WI38 (cell line): ENCODE results near the gene MAGEB10.

Source experiments
- H3K4me3 ChIP-seq: 2 replicates; pipeline ENCODE4 v1.5.1; 2011; ENCODE audit warnings: low read depth, mild to moderate bottlenecking, control low read depth, low read length
- TF ChIP-seq, protein P1 (sequence below): IDR thresholded peaks from 2 replicates; pipeline ENCODE4 v1.5.1; 2012; ENCODE audit warnings: low read depth, mild to moderate bottlenecking, control low read depth, low read length

The MAGEB10 gene

DNA sequence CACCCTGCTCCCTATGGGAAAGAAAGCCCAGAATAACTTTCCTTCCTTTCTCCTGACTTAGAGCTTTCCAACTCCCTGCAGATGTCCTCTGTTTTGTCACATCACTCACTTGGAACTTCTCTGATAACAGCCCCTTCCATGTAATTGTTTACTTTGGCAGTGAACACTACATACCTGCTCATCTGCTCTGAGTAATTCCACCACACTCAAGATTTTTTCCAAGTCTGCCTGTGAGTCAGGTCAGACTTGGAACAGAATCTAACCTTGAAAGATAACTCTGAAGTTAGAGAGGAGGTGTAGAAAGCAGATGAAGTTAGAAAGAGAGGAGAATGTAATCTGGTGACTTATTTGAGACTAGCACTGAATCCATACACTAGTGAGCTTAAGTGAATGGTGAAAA is 7.4 kb downstream of the MAGEB10 start:
- TF ChIP-seq, protein P1, sequence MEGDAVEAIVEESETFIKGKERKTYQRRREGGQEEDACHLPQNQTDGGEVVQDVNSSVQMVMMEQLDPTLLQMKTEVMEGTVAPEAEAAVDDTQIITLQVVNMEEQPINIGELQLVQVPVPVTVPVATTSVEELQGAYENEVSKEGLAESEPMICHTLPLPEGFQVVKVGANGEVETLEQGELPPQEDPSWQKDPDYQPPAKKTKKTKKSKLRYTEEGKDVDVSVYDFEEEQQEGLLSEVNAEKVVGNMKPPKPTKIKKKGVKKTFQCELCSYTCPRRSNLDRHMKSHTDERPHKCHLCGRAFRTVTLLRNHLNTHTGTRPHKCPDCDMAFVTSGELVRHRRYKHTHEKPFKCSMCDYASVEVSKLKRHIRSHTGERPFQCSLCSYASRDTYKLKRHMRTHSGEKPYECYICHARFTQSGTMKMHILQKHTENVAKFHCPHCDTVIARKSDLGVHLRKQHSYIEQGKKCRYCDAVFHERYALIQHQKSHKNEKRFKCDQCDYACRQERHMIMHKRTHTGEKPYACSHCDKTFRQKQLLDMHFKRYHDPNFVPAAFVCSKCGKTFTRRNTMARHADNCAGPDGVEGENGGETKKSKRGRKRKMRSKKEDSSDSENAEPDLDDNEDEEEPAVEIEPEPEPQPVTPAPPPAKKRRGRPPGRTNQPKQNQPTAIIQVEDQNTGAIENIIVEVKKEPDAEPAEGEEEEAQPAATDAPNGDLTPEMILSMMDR: no peak
- H3K4me3 ChIP-seq: no peak overlapping the region

GRCh38 chrX:27823812-27824211 is 16.0 kb downstream of the MAGEB10 start:
- TF ChIP-seq, protein P1: no peak
- no peak overlapping the region for H3K4me3 ChIP-seq

DNA sequence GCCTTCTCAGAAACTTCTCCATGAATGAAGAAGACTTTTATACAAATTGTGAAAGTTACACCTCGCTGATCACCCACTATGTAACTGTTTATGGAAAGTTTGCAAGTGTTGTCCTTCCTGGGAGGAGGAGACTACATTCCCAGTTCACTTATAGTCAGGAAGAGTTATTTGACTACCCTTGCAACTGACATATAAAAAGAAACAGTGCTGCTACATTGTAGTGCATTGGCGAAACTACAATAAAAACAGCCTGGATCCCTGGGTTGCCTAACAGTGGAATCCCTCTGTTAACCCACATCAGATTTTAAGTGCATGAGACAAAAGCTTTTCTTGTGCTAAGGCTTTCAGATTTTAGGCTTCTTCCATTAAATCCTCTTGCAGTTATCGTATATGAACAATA is 30.4 kb downstream of the MAGEB10 start:
- no peak overlapping the region for H3K4me3 ChIP-seq
- TF ChIP-seq, protein P1: no peak

DNA sequence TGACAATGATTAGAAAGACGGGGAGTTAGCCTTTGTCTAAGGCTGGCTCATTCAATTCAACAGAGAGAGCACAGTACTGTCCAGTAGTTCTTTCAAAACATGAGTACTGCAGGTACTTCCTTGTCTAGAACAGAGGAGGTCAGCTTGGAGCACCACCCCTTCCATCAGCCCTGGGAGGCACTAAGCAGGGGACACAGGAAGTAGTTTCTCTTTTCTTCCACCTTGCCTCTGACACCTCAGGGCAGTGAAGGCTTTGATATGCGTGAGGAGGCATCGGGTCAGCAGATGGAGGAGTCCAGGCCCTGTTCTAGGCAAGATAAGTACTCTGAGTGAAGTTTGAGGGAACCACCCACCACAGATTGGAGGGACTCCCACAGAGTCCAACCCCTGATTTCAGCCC is 33.1 kb downstream of the MAGEB10 start:
- H3K4me3 ChIP-seq: no peak overlapping the region
- TF ChIP-seq, protein P1: no peak

DNA sequence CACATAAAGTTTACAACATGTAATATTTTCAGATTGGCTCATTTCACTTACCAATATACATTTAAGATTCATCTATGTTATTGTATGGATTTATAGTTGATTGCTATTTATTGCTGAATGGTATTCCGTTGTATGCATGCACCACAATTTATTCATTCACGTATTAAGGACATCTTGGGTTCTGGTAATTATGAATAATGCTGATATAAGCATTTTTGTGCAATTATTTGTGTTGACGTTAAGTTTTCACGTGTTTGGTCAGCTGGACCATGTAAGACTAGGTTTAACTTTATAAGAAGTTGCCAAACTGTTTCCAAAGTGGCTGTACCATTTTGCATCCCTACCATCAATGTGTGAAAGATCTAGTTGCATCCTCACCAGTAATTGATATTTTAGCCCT is 35.1 kb downstream of the MAGEB10 start:
- TF ChIP-seq, protein P1: no peak
- no peak overlapping the region for H3K4me3 ChIP-seq

DNA sequence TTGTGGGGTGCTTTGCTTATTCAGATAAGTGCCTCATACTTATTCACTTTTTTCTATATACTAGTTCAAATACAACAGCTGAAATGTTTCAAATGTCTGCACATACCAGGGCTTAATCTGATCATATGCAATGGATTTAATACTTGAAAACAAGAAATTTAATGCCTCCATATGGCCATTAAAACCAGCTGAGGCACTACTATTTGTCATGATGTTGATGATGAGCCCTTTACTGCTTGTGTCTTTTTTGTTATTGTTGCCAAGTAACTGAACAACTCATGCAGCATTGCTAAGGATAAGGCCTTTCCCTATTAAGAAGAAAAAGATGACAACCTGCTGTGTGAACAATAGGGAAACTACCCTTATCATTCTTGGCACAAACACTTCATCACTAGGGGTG is 52.5 kb downstream of the MAGEB10 start:
- H3K4me3 ChIP-seq: no peak overlapping the region

GRCh38 chrX:27863809-27864208 is 56.0 kb downstream of the MAGEB10 start:
- TF ChIP-seq, protein P1: no peak
- no peak overlapping the region for H3K4me3 ChIP-seq

More for the DNA sequence above, 52.5 kb downstream of the MAGEB10 start:
- TF ChIP-seq, protein P1: no peak
